ENCODE results near the gene CTF1.

DNA sequence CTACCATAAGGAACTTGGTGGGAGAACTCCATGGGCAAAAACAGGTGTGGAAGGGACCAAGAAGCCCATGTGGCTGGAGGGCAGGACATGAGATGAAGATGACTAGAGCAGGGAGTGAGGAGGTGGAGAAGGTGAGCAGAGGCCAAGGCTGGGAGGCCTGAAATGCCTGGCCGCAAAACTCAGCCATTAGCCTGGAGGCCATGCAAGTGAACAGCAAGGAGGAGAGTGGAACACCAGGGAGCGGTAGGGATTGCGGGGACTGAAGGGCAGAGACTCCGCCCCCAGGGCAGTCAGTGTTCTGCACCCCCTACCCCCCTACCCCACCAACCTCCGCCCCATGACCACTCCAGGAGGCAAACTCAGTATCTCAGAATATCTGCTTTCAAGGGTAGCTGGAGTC lies 19.5 kb upstream of the CTF1 start:
- TF ChIP-seq GATA2 (IDR thresholded peaks at IDR 0.05; ENCODE audit: low read depth, low read length) (no peak), GATA3 (IDR thresholded peaks at IDR 0.05; ENCODE audit: low read depth, low read length) (no peak)
